COLO668 (cell line): ENCODE results near the gene ARNT2.

Source experiments
- DNase-seq: peaks from one replicate; lab custom pipeline; 2025; ENCODE audit not compliant: unreplicated experiment; lab: John Stamatoyannopoulos, UW

ARNT2 gene

DNA sequence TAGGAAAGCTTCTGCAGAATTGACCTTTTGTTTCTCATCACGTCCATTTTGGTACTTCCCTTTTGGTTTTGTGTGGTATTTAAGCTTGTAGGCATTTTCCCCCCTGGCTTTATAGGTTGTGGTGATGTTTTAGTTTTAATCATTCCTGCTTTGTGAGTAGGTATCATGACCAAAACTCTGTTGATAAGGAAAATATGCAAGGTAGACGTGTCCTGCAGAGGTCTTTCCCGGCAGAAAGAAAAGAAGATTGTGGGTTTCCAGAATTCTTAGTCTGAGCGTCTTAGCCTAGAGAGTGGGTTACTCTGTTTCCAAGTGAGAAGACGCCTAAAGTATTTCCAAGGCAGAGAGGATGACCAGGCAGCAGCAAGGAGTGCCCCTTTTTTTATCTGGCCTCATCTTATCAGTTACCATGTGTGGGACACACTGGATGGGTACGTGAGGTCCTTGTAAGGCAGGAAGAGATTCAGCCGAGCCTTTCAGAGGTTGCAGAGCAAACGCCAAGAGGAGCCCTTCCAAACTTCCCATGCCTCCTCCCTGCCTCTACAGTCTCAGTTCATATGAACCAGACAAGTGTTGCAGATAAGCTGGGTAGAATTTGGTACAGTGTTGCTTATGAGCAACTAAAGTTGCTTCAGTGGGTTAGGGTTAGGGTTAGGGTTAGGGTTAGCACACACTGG, 58.8 kb downstream of the ARNT2 start:
- DNase-seq = no peak

DNA sequence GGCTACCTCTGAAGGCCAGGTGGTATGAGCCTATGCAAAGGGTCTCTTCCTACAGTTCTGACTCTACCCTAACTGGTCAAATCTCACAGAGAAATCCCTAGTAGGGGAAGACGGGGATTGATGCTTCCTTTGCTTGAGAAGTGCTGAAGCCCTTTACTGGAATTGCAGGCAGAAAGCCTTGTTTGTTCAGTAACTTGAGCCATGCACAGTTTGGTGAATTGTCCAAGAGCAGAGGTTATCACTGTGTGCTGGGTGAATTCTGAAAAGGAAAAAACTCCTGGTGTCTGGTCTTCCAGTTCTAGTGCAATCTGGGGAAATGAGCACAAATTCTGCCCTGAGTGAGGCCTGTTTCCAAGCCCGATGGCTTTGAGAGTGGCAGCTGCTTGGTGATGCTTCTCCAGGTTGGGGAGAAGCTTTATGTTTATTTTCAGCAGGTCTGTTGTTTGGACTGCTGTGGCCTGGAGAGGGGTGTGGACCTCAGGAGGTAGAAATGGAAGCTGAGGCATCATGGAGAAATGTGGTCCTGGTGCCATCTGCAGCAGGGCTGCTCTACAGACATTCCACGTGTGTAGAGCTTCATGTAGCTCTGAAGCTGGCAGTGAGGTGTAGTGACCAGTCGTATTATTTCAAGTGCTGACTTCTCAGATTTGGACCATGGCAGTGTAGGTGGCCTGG, 60.9 kb downstream of the ARNT2 start:
- DNase-seq = peak; percentile 30

DNA sequence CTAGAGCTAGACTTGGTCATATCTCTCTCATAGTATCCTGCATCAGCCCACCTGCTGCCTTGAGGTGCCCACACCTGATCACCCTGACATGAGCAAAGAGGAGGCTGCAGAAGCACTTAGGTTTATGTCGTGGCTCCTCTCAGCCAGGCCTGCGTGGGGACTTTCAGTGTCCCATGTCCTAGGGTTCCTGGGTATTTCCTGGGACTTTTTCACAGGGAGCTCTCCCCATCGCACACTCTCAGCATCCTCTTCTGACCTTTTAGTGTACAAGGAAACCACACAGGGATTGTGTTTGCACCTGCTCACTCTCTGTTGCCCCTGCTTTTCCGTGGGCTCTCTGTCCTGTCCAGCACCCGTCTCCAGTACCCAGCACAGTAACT, 61.4 kb downstream of the ARNT2 start:
- no peak for DNase-seq

DNA sequence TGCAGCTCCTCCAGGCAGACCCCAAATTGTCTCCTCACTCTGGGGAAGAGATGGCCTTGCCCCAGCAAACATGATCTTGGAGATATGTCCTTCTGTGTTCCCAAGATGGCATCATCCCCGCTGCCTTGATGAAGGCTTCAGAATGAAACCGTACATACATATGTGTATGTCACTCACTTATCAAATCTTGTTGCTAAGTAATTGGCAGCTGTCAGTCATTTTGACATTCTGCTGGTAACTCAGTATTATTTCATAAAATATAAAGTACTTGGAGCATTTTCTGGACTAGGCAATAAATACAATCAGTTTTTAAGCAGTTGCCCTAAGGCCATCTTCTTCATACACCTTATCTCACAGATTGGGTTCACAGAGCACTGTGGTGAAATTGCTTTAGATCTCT, 62.4 kb downstream of the ARNT2 start:
- DNase-seq = no peak

DNA sequence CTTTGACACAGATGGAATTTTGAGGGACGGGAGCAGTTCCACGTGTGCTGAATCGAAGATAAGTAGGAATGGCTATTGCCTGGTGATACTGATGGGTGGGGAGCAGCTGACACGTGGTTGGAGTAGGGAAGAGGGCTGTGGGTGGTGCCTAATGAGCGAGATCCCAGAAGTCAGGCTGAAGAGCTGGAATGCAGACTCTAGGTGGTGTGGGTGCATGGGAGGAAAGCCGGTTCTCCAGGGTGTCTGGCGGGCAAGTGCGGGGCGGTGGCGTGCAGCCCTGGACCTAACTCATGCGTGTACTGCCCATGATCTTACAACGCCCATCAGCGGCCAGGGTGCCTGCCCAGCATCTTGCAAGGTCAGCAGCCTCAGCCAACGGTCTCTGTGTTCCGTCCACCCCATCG, 63.1 kb downstream of the ARNT2 start:
- DNase-seq = no peak

DNA sequence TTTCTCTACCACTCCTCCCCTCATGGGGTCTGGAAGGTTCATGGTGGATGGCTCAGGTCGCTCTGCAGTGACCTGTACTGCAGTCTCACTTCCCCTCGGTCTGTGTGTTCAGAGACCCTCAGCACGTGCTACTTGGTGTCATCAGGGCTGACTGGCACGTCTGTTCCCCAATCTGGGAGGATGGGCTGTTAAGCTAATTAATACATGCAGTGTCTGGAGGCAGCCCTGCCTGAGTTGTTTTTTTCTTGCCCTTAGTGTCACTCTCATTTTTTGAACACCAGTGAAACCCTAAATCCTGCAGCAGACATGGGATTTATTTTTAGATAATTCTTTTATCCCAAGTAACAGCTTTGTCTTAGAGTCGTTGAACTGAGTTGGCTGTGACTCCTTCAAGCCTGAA, 64.6 kb downstream of the ARNT2 start:
- DNase-seq = no peak

DNA sequence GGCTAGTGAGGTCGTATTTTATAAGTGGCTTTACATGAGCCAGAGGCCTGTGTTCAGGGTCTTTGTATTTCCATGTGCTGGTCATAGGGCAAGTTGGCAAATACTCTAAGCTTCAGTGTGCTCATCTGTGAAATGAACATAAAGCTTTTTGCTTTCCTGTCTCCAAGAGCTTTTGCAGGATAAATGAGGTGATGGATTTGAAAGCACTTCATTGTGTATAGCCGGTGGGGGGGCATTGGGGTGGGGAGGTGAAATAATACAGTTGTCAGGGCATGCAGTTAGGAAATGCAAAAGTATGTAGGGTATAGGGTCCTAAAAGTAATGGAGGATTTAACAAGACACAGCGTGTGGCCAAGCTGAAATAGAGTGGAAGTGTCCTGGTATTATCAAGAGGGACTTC, 67.7 kb downstream of the ARNT2 start:
- DNase-seq = no peak

DNA sequence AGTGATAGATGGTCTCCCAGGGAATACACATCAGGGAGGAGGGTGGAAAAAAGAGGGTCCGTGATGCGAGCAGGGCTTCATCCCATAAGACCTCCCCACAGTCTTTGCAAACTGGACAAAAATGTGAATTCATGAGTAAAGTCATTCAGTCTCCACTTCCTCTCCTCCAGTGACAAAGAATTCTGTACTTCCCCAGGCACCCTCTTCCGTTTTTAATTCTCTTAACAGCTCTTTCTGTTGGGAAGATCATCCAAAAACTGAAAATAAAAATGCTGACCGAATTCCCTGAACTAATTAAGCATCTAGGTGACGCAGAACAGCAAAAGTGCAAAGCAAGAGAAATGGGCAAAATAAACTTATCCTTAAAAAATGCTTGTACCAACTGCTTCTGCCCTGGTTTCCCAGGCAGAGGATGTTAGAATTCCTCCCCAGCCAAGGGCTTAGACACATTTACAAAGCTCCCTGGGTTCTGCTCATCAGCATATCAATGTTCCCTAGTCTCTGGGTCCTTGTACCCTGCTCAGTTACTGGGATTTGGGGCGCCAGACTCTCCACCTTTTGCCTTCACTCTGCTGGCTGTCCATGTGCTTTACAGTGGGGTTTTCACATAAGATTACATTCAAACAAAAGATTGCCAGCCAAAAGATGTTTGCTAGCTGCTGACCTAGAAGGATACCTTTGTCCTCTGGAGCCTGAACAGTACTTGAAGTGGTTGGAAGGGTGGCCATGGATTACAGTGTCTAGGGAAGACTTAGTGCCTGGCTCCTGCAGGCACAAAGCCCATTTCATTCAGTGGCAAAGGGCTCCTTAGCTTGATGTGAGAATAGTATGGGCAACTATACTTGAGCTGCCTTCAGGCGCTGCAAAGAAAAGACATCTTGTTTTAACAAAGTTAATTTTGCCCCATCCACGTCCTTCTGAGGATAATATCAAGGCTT, 69.4 kb downstream of the ARNT2 start:
- no peak for DNase-seq

DNA sequence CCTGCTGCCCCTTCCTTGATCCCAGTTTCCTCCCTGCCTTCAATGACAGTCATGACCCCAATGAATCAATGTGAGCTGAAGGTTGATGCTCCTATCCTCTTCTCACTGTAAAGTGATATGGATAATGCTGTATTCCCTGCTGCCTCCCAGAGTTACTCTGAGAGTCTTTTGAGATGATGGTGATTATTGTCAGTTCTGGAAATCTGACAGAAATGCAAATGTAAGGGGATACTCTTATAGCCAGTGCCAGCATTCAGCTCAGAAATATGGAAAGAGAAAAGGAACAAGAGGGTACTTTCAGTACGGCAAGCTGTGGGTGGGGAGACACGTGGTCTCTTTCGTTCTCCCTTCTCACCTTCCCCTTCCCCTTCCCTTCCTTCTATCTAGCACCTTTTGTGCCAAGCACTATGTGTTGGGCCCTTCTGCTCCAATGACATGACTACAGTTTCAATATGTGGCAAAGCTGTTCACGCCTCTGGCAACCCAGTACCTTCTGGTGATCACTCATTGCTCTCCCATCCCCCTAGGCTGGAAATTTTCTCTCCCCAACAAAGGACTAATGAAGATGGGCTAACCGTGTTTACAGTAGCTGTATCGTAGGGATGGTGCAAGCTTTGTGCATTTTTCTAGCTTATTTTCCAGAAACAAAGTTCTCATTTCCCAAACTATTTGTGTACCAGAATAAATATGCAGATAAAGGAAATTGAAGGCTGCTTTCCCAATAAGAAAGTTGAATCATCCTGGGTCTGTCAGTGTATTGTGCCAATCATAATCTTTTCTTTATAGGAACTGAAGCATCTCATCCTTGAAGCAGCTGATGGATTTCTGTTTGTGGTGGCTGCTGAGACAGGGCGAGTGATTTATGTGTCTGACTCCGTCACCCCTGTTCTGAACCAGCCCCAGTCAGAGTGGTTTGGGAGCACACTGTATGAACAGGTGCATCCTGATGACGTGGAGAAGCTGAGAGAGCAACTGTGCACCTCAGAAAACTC, 70.3 kb downstream of the ARNT2 start:
- DNase-seq = peak; percentile 79

DNA sequence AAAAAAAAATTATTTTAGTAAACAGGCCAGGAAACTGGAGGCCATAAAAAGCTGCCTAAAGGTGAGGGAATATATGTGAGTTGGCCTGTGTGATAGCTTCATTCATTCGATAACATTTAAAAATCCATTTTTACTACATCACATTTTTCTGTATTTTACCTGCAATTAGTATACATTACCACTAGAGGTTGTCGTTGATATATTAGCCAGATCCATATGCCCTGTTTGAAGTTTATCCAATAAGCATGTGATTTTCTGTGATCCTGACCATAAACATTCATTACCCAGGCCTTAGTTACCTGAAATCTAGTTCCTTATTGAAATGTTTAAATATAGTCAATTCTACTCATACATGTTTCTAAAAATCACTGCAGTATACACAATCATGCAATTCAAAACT, 71.4 kb downstream of the ARNT2 start:
- DNase-seq = no peak

DNA sequence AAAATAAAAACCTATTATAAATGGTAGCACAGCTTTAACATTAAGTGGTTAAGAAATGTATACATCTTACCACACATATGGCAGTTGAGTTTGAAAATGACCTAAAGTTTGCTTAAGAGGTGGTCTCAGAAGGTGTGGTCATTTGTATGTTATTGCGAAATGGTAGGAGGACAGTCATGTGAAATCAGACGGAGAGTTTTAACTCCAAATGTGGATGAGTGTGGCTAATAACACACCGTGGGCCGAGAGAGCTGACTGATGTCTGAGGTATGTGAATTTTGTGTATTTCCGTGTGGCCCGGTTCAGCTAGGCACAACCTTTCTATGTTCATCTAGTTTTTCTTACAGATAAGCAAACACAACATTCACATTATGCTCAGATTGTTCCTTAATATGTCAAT, 71.9 kb downstream of the ARNT2 start:
- no peak for DNase-seq

DNA sequence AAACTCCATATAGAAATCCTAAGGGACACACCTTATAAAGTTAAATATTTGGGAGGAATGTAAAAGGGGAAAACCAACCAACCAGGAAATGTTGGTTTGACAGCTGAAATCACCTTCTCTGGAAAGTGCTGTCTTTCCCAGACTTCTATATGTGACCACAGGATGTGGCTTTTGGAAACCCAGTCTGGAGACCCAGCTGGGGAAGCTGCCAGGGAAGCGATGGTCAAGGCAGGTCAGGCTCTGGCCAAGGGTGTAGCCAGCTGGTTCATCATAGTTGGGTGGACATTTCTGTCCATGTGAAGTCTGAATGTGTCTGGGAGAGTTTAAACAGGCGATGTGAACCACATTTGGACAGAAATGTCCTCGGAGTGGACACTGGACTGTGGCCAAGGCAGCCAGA, 73.9 kb downstream of the ARNT2 start:
- DNase-seq = no peak

DNA sequence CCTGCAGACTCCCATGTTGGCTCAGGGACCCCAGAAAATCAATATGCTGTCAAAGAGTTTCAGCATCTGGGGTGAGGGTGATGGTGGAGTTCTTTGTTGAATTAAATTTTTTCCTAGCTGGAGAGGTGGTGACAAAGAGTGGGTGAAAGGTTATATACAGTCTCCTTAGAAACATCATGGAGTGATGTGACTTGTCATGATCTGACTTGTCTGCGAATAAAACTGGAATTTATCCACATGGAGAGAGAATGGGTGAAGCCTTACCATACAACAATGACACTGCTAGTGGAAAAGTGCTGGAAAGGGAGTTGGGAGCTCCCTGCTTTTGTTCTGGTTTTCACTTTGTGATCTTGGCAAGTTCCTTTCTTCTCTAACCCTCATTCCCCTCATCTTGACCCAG, 75.0 kb downstream of the ARNT2 start:
- DNase-seq = no peak

DNA sequence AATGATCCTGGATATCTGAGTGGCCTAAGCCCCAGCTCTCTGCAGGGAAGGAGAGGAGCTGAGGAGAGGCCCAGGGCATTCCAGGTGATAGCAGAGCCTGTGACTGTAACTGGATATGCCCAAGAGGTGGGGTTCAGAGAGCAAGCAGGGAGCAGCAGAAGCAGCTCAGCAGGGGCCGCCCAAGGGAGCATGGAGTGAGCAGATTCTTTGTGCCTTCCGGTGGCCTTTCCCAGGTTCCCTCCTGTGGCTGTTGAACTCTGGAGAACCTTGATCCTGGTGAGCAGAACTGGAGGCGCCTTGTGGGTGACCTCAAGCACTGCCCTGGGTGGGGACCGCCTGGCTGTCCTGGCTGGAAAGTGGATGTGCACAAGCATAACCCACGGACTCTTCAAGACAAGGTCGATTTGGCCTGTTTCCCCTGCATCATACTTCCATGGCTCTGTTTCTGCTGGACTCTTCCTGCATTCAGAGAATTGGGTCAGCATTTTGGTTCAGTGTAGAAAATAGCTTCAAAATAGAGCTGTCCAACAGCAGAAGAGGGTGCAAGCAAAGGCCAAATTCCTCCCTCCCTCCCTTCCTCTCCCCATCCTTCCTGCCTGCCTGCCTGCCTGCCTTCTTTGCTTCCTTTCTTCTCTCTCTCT, 76.1 kb downstream of the ARNT2 start:
- no peak for DNase-seq

DNA sequence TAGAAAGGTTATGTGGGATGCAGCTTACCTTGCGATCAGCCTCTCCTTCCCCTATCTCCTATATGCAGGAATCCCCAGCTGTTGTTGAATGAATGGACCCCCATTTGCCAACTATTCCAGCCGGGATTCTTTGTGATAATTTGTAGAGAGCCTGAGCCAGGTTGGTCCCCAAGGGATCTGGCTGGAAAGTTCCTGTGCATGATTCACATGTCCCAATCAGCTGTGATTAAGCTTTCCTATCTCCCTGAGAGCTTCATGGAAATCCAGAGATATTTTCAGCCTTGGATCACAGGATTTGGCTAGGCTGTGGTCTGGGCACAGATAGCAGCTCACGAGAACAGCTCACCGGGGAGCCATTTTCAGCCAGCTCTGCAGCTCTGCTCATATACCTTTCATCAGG, 76.7 kb downstream of the ARNT2 start:
- no peak for DNase-seq

DNA sequence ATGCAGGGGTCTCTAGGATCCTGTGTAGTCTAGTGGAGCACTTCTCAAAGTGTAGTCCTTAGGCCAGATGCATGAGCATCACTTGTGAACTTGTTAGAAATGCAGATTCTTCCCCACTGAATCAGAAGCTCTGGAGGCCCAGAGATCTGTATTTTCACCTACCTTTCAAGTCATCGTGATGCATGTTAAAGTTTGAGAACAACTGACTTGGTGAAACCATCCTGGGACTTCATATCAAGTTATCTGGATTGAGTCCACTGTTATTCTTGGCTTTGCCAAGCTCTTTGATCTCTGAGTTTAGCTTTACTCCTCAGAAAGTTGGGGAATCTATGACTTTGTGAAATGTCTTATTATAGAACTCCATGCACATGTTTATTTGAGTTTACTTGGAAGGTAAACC, 78.5 kb downstream of the ARNT2 start:
- DNase-seq = no peak

DNA sequence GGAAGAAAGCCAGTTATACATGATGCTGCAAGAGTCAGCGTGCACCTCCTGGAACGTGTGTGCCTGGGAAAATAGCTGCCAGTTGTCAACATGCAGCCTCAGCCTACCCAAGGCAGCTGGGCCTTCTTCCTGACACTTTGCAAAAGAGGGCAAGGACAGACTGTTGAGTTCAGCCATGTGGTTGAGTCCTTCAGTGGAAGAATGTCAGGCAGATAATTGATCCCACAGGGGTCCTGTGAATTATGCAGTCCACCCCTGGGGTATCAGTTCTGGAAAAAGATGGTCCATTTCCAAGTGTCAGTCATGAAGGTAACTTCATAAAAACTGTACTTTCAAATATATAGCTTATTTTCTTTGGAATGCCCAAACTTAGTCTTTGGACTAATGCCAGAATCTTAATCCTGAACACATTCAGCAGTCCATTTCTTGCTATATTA, 79.6 kb downstream of the ARNT2 start:
- DNase-seq = no peak

DNA sequence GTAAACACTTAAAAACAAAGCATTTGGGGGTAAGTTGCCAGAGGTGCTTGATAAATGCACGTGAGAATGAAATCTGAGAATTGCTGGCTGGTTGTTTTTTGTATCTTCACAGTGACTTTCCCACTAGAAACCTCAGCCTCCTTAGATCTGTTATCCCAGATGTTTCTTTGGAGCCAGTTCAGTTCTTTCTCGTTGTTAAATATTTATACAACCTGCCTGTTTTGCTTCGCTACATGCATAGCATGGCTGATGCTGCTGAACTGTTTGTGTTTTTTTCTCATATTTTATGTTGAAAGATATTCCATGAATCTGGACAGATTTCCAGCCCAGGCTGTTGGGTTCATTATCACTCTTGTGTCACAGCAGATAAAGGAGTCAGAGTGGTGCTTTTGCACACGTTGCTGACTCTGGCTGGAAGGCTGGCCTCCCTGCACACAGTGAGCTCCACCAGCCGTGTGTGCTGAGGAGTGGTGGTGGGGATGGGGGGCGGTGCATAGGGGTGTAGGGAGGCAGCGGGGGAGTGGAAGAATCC, 80.2 kb downstream of the ARNT2 start:
- DNase-seq = no peak

DNA sequence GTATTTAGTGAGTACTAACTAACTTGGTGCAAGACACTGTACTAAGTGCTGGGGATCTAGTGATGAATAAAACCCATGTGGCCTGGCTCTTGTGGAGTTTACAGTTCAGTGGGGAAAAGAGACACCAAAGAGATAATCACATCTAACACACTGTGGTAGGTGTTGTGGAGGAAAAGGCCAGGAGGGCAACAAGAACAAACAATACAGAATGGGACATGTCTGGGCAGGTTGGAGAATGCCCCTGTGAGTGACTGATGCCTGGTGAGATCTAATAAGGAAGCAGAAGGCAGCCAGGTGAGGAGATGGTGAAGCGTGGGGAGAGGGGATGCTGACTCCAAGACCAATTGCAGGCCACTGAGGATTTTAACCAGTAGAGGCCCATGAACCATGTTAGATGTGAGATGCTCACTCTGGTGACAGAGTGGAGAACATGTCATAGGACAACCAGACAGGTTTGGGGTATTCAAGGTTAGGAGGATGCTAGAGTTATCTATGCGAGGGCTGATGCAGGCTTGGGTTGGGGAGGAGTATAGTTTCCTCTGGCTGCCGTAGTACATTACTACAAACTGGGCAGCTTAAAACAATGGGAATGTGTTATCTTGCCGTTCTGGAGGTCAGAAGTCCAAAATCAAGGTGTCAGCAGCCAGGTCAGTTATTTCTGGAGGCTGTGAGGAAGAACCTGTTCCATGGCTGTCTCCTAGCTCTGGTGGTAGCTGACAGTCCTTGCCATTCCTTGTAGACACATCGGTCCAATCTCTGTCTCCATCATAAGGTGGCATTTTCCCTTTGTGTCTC, 81.4 kb downstream of the ARNT2 start:
- DNase-seq = peak; percentile 51
